HS-5 (cell line): ENCODE data around the gene PAIP2B.

Source experiments
- DNase-seq: peaks from one replicate; pipeline ENCODE4 v3.0.0-alpha.2; 2012; ENCODE audit warnings: low read depth

Gene PAIP2B

DNA sequence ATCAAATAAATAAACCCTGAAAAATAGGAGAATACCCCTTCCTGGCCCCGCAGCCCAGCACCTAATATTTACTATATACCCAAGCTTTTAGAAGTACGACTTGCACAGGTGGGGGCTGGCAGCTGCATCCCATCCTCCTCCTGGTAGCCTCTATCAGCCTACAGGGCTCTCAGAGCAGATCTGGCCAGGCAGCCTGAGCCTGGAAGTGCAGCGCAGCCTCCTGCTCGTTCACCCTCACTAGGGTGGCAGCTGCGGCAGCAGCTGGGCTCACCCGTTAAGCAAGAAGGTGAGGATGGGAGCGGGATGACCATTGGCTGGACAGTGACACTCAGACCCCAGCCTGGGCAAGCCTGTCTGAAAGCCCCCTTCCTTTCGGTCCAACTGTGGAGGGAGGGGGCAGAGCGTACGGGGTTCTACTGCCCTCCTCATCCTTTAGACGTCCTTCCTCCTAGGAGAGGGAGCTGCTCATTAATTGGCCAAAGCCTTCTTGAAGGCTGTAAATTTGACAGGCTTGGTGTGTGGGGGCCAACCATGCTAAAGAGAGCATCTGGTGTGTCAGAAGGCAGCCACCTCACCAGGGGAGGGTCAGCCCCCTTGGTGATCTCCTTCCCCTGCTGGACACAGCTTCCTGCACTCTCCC lies 73.2 kb downstream of the PAIP2B start:
- no peak for DNase-seq

GRCh38 chr2:71151620-71152019 lies 75.3 kb downstream of the PAIP2B start:
- no peak for DNase-seq

DNA sequence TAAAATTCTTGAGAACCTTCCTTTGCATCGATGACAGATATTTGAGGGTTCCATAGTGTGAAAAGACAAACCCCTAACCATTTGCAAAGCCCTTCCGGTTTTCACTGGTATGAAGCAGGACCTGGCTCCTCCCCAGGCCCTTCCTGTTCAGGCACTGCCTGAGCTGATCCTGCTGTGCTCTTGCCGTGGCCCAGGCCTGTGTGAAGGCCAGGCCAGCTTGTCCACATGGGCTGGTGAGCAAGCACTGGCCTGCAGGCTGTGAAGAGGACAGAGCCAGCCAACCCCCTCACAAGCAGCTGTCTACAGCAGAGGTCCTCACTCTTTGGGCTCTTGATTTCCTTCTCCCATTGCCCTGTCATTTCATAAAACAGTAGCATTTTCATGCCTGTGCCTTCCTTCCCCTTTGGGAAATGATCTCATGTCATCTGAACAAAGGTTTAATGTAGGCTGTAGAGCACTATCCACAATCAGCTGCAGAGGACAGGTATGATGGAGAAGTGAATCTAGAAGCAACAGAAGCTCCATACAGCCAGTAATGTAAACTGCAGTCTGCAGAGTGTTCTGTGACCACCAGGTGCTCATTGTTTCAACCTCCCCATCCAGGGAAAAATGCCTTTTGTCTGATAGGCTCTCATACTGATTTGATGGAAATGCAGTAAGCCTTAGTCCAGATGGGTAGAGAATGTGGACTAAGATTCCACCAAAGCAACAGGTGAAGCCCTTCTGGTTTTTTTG lies 76.7 kb downstream of the PAIP2B start:
- no peak for DNase-seq

- DNase-seq: no peak
Observed at GRCh38 chr2:71148506-71149063, 78.3 kb downstream of the PAIP2B start.

- no peak for DNase-seq
Observed at GRCh38 chr2:71143782-71144181, 83.1 kb downstream of the PAIP2B start.

- no peak for DNase-seq
Observed at GRCh38 chr2:71136174-71136573, 90.7 kb downstream of the PAIP2B start.

DNA sequence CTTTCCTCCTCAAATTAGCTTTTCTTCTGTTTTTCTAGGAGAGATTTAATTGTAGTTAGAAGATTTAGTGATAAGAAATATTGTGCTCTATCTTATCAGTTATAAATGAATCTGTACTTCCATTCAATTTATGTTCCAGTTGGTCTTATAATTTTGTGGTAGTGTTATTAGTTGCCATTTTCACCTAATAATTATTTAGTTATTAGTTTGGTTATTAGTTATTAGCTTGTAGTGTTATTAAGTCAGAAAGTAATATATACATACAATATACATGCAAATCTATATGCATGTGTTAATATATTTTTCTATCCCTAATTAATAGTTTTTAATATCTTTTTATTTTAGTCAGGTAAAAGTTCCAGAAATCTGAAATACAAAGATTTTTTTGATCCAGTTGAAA lies 93.3 kb downstream of the PAIP2B start:
- no peak for DNase-seq
